Measurements from ENCODE around the gene EFEMP2. TPM values are rescaled to one million over a fixed set of nuclear protein-coding genes. Genes with fewer than 3 reads are reported as not detected.

The EFEMP2 gene
- polyA plus RNA-seq, 1 donor (not counting 4 experiments of a cell fraction or from before 2014, with no cell fraction given), result 4.8 TPM

GRCh38 chr11:65897020-65897471 lies 24.4 kb upstream of the EFEMP2 start:
- Histone ChIP-seq H3K9me3 (ENCODE audit: control insufficient read depth, low read depth, low read length) (no peaks in the 10 kb centered on the region), H3K4me1 (ENCODE audit: control insufficient read depth, extremely low read depth, insufficient read depth, low read length) (peaks cover 68% of the 10 kb centered on the region), H3K9me1 (ENCODE audit: control insufficient read depth, extremely low read depth, insufficient read depth, low read length) (peaks cover 2% of the 10 kb centered on the region), H3K36me3 (ENCODE audit: control insufficient read depth in 2 of 2, extremely low read depth in 1 of 2, insufficient read depth in 2 of 2, low read length in 2 of 2) (peaks cover 24 to 53% of the 10 kb centered on the region in 2 experiments), H4K20me1 (ENCODE audit: control insufficient read depth, extremely low read depth, insufficient read depth, low read length) (peaks cover 44% of the 10 kb centered on the region), H3K9ac (ENCODE audit: control insufficient read depth, extremely low read depth, insufficient read depth, low read length) (peak overlapping the region; percentile 99), H3K27ac (ENCODE audit: control insufficient read depth, insufficient read depth, low read length) (peak overlapping the region; percentile 98), H3K27me3 (ENCODE audit: control insufficient read depth, extremely low read depth, insufficient read depth, low read length) (no peaks in the 10 kb centered on the region), H3K4me3 (ENCODE audit: control insufficient read depth in 2 of 3, extremely low read depth in 1 of 3, insufficient read depth in 2 of 3, low read depth in 1 of 3, low read length in 3 of 3) (peak overlapping the region; percentile 94 to 99 (median 97)), H3K79me2 (ENCODE audit: control insufficient read depth, insufficient read depth, low read length) (peaks cover 77% of the 10 kb centered on the region), H2AFZ (ENCODE audit: control insufficient read depth, low read length) (no peak overlapping the region), H3K4me2 (ENCODE audit: control insufficient read depth, extremely low read depth, insufficient read depth, low read depth, low read length) (peak overlapping the region; percentile 100)
- FAIRE-seq, result no peak
- no peak for TF ChIP-seq CTCF (optimal IDR thresholded peaks at IDR 0.05 in 1 of 3, IDR thresholded peaks at IDR 0.05 in 1 of 3, conservative IDR thresholded peaks at IDR 0.05 in 1 of 3; ENCODE audit: extremely low read depth in 1 of 3, insufficient read depth in 2 of 3, low read length in 3 of 3)
- no peak for TF ChIP-seq EZH2 (IDR thresholded peaks at IDR 0.05; ENCODE audit: low read length)
- no peak for DNase-seq (ENCODE audit: low read depth, low spot score)
- dilution Hi-C loops (cut with MboI; ENCODE audit: extremely low pct_ligation_motif_present, low sequenced_read_pairs), result no loop called here

- Histone ChIP-seq H3K36me3 (ENCODE audit: control insufficient read depth in 2 of 2, extremely low read depth in 1 of 2, insufficient read depth in 2 of 2, low read length in 2 of 2) (peaks cover 24 to 58% of the 10 kb centered on the region in 2 experiments), H3K9ac (ENCODE audit: control insufficient read depth, extremely low read depth, insufficient read depth, low read length) (peak overlapping the region; percentile 99), H3K4me3 (ENCODE audit: control insufficient read depth in 2 of 3, extremely low read depth in 1 of 3, insufficient read depth in 2 of 3, low read depth in 1 of 3, low read length in 3 of 3) (peak overlapping the region; percentile 94 to 99 (median 97)), H4K20me1 (ENCODE audit: control insufficient read depth, extremely low read depth, insufficient read depth, low read length) (peaks cover 46% of the 10 kb centered on the region), H2AFZ (ENCODE audit: control insufficient read depth, low read length) (no peak overlapping the region), H3K27ac (ENCODE audit: control insufficient read depth, insufficient read depth, low read length) (peak overlapping the region; percentile 98), H3K9me3 (ENCODE audit: control insufficient read depth, low read depth, low read length) (no peaks in the 10 kb centered on the region), H3K4me2 (ENCODE audit: control insufficient read depth, extremely low read depth, insufficient read depth, low read depth, low read length) (peak overlapping the region; percentile 100), H3K79me2 (ENCODE audit: control insufficient read depth, insufficient read depth, low read length) (peaks cover 74% of the 10 kb centered on the region), H3K4me1 (ENCODE audit: control insufficient read depth, extremely low read depth, insufficient read depth, low read length) (peaks cover 65% of the 10 kb centered on the region), H3K27me3 (ENCODE audit: control insufficient read depth, extremely low read depth, insufficient read depth, low read length) (no peaks in the 10 kb centered on the region), H3K9me1 (ENCODE audit: control insufficient read depth, extremely low read depth, insufficient read depth, low read length) (peaks cover 2% of the 10 kb centered on the region)
- no peak for FAIRE-seq
- TF ChIP-seq CTCF (optimal IDR thresholded peaks at IDR 0.05 in 1 of 3, IDR thresholded peaks at IDR 0.05 in 1 of 3, conservative IDR thresholded peaks at IDR 0.05 in 1 of 3; ENCODE audit: extremely low read depth in 1 of 3, insufficient read depth in 2 of 3, low read length in 3 of 3), result no peak
- no peak for TF ChIP-seq EZH2 (IDR thresholded peaks at IDR 0.05; ENCODE audit: low read length)
- DNase-seq (ENCODE audit: low read depth, low spot score), result no peak
- dilution Hi-C loops (cut with MboI; ENCODE audit: extremely low pct_ligation_motif_present, low sequenced_read_pairs), result no loop called here
These were observed 23.7 kb upstream of the EFEMP2 start for GRCh38 chr11:65896034-65896999.

Measured in keratinocyte (primary cell).